RWPE2 (cell line): ENCODE data around the gene DZIP3.
A peak's percentile ranks its signal among the peaks of the same experiment; 100 is the strongest.

Experiments used
- ATAC-seq: fragments of 200-7000 bp; cut with Tn5 transposase; 3 replicates; pipeline ENCODE4 v1.9.1; 2021; ENCODE audit warnings: low read depth
- DNase-seq: peaks from one replicate; pipeline ENCODE4 v3.0.0-alpha.2; 2020; ENCODE audit warnings: low spot score
- H3K27ac ChIP-seq: fragments of 450-650 bp; 2 replicates; pipeline ENCODE4 v1.5.1; 2017; ENCODE audit warnings: mild to moderate bottlenecking; ENCODE audit not compliant: poor library complexity, severe bottlenecking
- H3K27me3 ChIP-seq: fragments of 250-450 bp; sonication (Bioruptor Pico); 2 replicates; pipeline ENCODE4 v1.5.1; 2021; ENCODE audit warnings: mild to moderate bottlenecking, moderate library complexity; ENCODE audit not compliant: insufficient read depth, poor library complexity, severe bottlenecking
- H3K36me3 ChIP-seq: fragments of 250-450 bp; sonication (Bioruptor Pico); 2 replicates; pipeline ENCODE4 v1.5.1; 2020; ENCODE audit warnings: low read depth, mild to moderate bottlenecking, moderate library complexity
- H3K4me1 ChIP-seq: fragments of 250-450 bp; sonication (Bioruptor Pico); 2 replicates; pipeline ENCODE4 v1.5.1; 2021; ENCODE audit warnings: mild to moderate bottlenecking, moderate library complexity; ENCODE audit not compliant: insufficient read depth, poor library complexity, severe bottlenecking
- H3K4me3 ChIP-seq: fragments of 250-450 bp; sonication (Bioruptor Pico); 2 replicates; pipeline ENCODE4 v1.5.1; 2021; ENCODE audit warnings: mild to moderate bottlenecking, moderate library complexity; ENCODE audit not compliant: severe bottlenecking
- H3K9me3 ChIP-seq: fragments of 250-450 bp; sonication (Bioruptor Pico); 2 replicates; pipeline ENCODE4 v1.5.1; 2021; ENCODE audit warnings: mild to moderate bottlenecking, moderate library complexity; ENCODE audit not compliant: severe bottlenecking
- CTCF ChIP-seq: fragments of 450-650 bp; IDR thresholded peaks from one replicate; pipeline ENCODE4 v1.5.1; 2017; ENCODE audit warnings: mild to moderate bottlenecking, moderate library complexity; ENCODE audit not compliant: poor library complexity, severe bottlenecking

Gene DZIP3

GRCh38 chr3:108661699-108662098 lies 72.2 kb downstream of the DZIP3 start:
- DNase-seq (no peak), ATAC-seq (no peak)
- Histone ChIP-seq H3K27ac (no peak overlapping the region), H3K36me3 (no peaks in the 10 kb centered on the region), H3K27me3 (no peaks in the 10 kb centered on the region), H3K4me3 (no peak overlapping the region), H3K4me1 (no peaks in the 10 kb centered on the region), H3K9me3 (no peaks in the 10 kb centered on the region)
- TF ChIP-seq CTCF: no peak

GRCh38 chr3:108662142-108662738 lies 72.7 kb downstream of the DZIP3 start:
- Histone ChIP-seq H3K27ac (no peak overlapping the region), H3K36me3 (no peaks in the 10 kb centered on the region), H3K4me3 (no peak overlapping the region), H3K9me3 (no peaks in the 10 kb centered on the region), H3K27me3 (no peaks in the 10 kb centered on the region), H3K4me1 (no peaks in the 10 kb centered on the region)
- DNase-seq: no peak
- TF ChIP-seq CTCF: peak; percentile 87
- peak; percentile 67 for ATAC-seq

GRCh38 chr3:108664266-108664665 lies 74.7 kb downstream of the DZIP3 start:
- no peaks in the 10 kb centered on the region for H3K9me3 ChIP-seq
- DNase-seq (no peak), ATAC-seq (peak; percentile 17; the same call in 1 of the 3 replicates)
- H3K27ac ChIP-seq: no peak overlapping the region
- no peak for TF ChIP-seq CTCF
- H3K36me3 ChIP-seq: no peaks in the 10 kb centered on the region
- no peaks in the 10 kb centered on the region for H3K27me3 ChIP-seq
- no peak overlapping the region for H3K4me3 ChIP-seq
- H3K4me1 ChIP-seq: no peaks in the 10 kb centered on the region

GRCh38 chr3:108667312-108667711 lies 77.8 kb downstream of the DZIP3 start:
- Histone ChIP-seq H3K27me3 (no peaks in the 10 kb centered on the region), H3K36me3 (peaks cover 15% of the 10 kb centered on the region; the same call in 1 of the 2 replicates), H3K27ac (no peak overlapping the region), H3K4me1 (no peaks in the 10 kb centered on the region), H3K4me3 (no peak overlapping the region), H3K9me3 (no peaks in the 10 kb centered on the region)
- TF ChIP-seq CTCF: no peak
- DNase-seq (no peak), ATAC-seq (no peak)

- ATAC-seq: no peak
- no peaks in the 10 kb centered on the region for H3K4me1 ChIP-seq
- TF ChIP-seq CTCF: no peak
- H3K4me3 ChIP-seq: no peak overlapping the region
- peaks cover 15% of the 10 kb centered on the region; the same call in 1 of the 2 replicates for H3K36me3 ChIP-seq
- no peak overlapping the region for H3K27ac ChIP-seq
- no peaks in the 10 kb centered on the region for H3K27me3 ChIP-seq
- no peaks in the 10 kb centered on the region for H3K9me3 ChIP-seq
- DNase-seq: no peak
Measured at GRCh38 chr3:108669208-108669607, 79.7 kb downstream of the DZIP3 start.
